Measurements from ENCODE around the gene SPATA33. TPM values are rescaled to one million over a fixed set of nuclear protein-coding genes. Genes with fewer than 3 reads are reported as not detected.

Gene SPATA33
- total RNA-seq, 1 donor from 2014 or later, result 3.6 TPM

DNA sequence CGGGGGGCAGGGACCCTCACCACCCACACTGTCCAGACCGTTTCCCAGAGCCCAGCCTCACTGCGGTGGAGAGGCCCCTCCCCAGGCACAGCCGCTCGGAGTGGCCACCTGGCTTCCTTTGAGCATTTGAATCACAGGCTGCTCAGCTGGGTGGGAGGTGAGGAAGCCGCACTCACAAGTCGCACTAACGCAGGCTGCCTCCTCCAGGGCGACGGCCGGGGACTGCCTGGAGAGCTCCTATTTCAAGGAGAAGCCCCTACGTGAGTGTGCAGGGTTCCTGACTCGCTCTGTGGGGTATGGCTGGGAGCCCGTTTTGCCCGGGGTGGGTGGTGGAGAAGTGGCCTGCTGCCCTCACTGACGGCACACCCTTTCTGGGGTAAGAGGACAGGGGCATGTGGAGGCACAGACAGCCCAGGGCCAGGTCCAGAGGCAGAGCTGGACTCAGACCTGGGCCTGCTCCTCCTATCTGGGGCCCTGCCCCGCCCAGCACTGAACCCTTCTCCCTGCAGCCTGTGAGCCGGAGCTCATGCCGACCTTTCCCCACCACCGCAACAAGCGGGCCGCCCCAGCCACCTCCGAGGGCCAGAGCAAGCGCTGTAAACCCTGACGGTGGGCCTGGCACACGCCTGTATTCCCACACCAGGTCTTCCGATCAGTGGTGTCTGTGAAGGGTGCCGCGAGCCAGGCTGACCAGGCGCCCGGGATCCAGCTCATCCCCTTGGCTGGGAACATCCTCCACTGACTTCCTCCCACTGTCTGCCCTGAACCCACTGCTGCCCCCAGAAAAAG, 37.6 kb downstream of the SPATA33 start:
- no peak for DNase-seq
- Histone ChIP-seq H3K27me3 (ENCODE audit: low read depth) (no peaks in the 10 kb centered on the region), H3K4me3 (no peak overlapping the region), H3K36me3 (peaks cover 34% of the 10 kb centered on the region), H3K9me3 (replicated peaks) (no peaks in the 10 kb centered on the region), H3K4me1 (peaks cover 10% of the 10 kb centered on the region), H3K27ac (replicated peaks) (no peak overlapping the region)
- intact Hi-C loops (cut with micrococcal nuclease), result no loop called here
- TF ChIP-seq, protein P1, sequence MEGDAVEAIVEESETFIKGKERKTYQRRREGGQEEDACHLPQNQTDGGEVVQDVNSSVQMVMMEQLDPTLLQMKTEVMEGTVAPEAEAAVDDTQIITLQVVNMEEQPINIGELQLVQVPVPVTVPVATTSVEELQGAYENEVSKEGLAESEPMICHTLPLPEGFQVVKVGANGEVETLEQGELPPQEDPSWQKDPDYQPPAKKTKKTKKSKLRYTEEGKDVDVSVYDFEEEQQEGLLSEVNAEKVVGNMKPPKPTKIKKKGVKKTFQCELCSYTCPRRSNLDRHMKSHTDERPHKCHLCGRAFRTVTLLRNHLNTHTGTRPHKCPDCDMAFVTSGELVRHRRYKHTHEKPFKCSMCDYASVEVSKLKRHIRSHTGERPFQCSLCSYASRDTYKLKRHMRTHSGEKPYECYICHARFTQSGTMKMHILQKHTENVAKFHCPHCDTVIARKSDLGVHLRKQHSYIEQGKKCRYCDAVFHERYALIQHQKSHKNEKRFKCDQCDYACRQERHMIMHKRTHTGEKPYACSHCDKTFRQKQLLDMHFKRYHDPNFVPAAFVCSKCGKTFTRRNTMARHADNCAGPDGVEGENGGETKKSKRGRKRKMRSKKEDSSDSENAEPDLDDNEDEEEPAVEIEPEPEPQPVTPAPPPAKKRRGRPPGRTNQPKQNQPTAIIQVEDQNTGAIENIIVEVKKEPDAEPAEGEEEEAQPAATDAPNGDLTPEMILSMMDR (IDR thresholded peaks at IDR 0.05; ENCODE audit: borderline replicate concordance), result no peak

DNA sequence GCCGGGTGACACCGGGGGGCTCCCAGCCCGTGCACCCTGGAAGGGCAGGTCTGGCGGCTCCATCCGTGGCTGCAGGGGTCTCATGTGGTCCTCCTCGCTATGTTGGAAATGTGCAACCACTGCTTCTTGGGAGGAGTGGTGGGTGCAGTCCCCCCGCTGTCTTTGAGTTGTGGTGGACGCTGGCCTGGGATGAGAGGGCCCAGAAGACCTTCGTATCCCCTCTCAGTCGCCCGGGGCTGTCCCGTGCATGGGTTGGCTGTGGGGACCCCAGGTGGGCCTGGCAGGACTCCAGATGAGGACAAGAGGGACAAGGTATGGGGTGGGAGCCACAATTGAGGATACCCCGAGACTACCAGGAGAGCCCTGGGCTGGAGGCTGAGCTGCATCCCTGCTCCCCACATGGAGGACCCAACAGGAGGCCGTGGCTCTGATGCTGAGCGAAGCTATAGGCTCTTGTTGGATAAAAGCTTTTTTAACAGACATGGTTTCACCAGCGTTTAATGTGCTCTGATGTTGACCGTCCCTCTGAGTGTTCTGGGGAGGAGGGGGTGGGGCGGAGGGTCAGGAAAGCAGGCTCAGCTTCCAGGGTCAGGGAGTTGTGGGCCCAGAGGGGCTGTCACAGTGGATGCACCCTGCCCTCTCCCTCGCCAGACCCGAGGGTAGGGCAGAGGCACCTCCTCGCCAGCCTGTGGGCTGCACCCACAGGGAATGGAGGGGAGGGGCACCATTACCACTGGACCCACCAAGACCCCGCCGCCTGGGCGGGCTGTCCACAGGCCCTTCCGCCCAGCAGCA, 38.4 kb downstream of the SPATA33 start:
- DNase-seq, result no peak
- Histone ChIP-seq H3K4me1 (peaks cover 18% of the 10 kb centered on the region), H3K27ac (replicated peaks) (no peak overlapping the region), H3K27me3 (ENCODE audit: low read depth) (no peaks in the 10 kb centered on the region), H3K4me3 (no peak overlapping the region), H3K9me3 (replicated peaks) (no peaks in the 10 kb centered on the region), H3K36me3 (peaks cover 34% of the 10 kb centered on the region)
- TF ChIP-seq, protein P1 (IDR thresholded peaks at IDR 0.05; ENCODE audit: borderline replicate concordance), result no peak
- intact Hi-C loops (cut with micrococcal nuclease), result no loop called here

DNA sequence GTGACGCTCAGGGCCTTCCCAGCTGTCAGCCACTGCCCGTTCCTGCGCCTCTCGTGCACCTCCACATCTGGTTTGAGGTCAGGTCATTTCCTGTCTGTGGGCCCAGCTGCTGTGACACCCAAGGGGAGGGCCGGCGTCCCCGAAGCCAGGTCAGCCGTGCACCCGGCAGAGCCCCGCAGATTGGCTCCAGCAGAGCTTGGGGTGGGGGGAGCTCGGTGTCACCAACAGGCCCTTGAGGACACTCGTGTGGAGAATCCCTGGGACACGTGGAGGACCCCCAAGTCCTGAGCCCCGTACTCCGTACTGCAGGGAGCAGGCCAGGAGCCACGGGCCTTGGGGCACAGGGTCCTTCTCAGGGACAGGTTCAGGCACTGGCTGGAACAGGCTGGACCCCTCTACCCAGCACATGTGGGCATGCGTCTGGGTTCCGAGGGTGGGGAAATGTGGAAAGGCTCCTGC, 39.1 kb downstream of the SPATA33 start:
- TF ChIP-seq, protein P1 (IDR thresholded peaks at IDR 0.05; ENCODE audit: borderline replicate concordance), result no peak
- H3K27ac ChIP-seq (replicated peaks), result no peak overlapping the region
- H3K4me1 ChIP-seq, result peaks cover 25% of the 10 kb centered on the region
- H3K27me3 ChIP-seq (ENCODE audit: low read depth), result no peaks in the 10 kb centered on the region
- H3K9me3 ChIP-seq (replicated peaks), result no peaks in the 10 kb centered on the region
- H3K4me3 ChIP-seq, result no peak overlapping the region
- no peak for DNase-seq
- peaks cover 28% of the 10 kb centered on the region for H3K36me3 ChIP-seq
- intact Hi-C loops (cut with micrococcal nuclease), result no loop called here

DNA sequence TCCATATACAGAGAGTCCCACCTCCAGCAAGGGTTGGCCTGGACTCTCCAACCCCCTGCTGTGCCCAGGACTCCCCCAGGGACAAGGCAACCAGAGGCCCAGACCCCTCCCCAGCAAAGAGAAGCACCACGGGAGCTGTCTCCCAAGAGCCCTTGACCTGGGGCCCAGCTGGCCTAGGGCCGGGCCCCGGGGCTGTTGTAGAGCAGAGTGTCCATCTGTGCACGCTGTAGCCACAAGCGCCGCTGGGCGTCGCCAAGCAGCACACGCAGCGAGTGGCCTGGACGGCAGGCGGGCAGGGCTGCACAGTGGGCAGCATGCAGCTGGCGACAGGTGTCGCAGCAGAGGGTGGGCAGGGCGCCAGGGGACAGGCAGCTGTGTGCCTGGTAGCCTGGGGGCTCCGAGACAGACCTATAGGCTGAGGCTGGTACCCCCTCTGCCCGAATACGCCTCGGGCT, 39.6 kb downstream of the SPATA33 start:
- Histone ChIP-seq H3K4me1 (peaks cover 29% of the 10 kb centered on the region), H3K36me3 (peaks cover 23% of the 10 kb centered on the region)
- DNase-seq, result no peak

More for the DNA sequence above, 39.6 kb downstream of the SPATA33 start:
- no peak overlapping the region for H3K4me3 ChIP-seq
- intact Hi-C loops (cut with micrococcal nuclease), result no loop called here
- H3K27me3 ChIP-seq (ENCODE audit: low read depth), result no peaks in the 10 kb centered on the region
- H3K27ac ChIP-seq (replicated peaks), result no peak overlapping the region
- TF ChIP-seq, protein P1 (IDR thresholded peaks at IDR 0.05; ENCODE audit: borderline replicate concordance), result no peak
- H3K9me3 ChIP-seq (replicated peaks), result no peaks in the 10 kb centered on the region

All from left ventricle myocardium inferior (tissue), 1 donor.